ENCODE results near the gene ZNF112. TPM values are rescaled to one million over a fixed set of nuclear protein-coding genes. Genes with fewer than 3 reads are reported as not detected.

Gene ZNF112
- total RNA-seq, 2 experiments from 2014 or later = not detected

Other genes starting within 250 kb of the ZNF112 start
- 1 to 10 TPM; 4.2 to 6.2 TPM for gene ZNF225, start 243.3 kb downstream of the ZNF112 start, total RNA-seq
- gene ZNF234, start 215.1 kb downstream of the ZNF112 start, total RNA-seq = 10 to 100 TPM; 10.1 to 12.2 TPM
- 10 to 100 TPM; 13.1 to 15.2 TPM for gene ZNF226, start 191.6 kb downstream of the ZNF112 start, total RNA-seq
- gene ZNF227, start 144.1 kb downstream of the ZNF112 start, total RNA-seq = 10 to 100 TPM; 28.6 to 29.4 TPM
- under 1 TPM; 0.23 to 0.91 TPM for gene ZNF233, start 96.8 kb downstream of the ZNF112 start, total RNA-seq
- 1 to 10 TPM; 6.8 to 7.1 TPM for gene ZNF235, start 51.7 kb downstream of the ZNF112 start, total RNA-seq
- gene ZNF285, start 44.9 kb upstream of the ZNF112 start, total RNA-seq = 1 to 10 TPM; 1.2 to 1.3 TPM
- under 1 TPM; 0.41 to 0.61 TPM for gene ZNF229, start 91.8 kb upstream of the ZNF112 start, total RNA-seq
- gene ZNF180, start 143.8 kb upstream of the ZNF112 start, total RNA-seq = 10 to 100 TPM in 1 of 2 experiments, 1 to 10 TPM in 1; 9.1 to 12.7 TPM
- not detected for gene CEACAM20, start 173.0 kb upstream of the ZNF112 start, total RNA-seq

All from activated CD8-positive, alpha-beta memory T cell treated with anti-CD3 and anti-CD28 coated beads, Interleukin-2, amount 10 ng/mL, durations not matched to agents 7 days and 5 days (primary cell).